GM12891 (cell line): ENCODE results near the gene IL17B.

Experiments
- DNase-seq: peaks from one replicate; pipeline ENCODE4 v3.0.0; 2011; ENCODE audit warnings: low spot score; ENCODE audit not compliant: insufficient read length
- FAIRE-seq: peaks from 2 replicates; lab custom pipeline; 2011; peaks lifted over from hg19 to GRCh38; lab: Jason Lieb, UNC
- PAX5 ChIP-seq: IDR thresholded peaks from 2 replicates; pipeline ENCODE4 v1.6.1; 2011; ENCODE audit warnings: low read length, moderate library complexity, mild to moderate bottlenecking; ENCODE audit not compliant: insufficient read depth, severe bottlenecking
- POLR2A ChIP-seq: IDR thresholded peaks from 2 replicates; pipeline ENCODE4 v1.6.1; 2011; ENCODE audit warnings: low read depth, low read length, control low read depth
- POLR2AphosphoS5 ChIP-seq: IDR thresholded peaks from 2 replicates; pipeline ENCODE4 v1.6.1; 2011; ENCODE audit warnings: low read depth, low read length, control low read depth
- POU2F2 ChIP-seq: IDR thresholded peaks from 2 replicates; pipeline ENCODE4 v1.6.1; 2011; ENCODE audit warnings: low read depth, mild to moderate bottlenecking, control low read depth, low read length, moderate library complexity
- SPI1 ChIP-seq: IDR thresholded peaks from 2 replicates; pipeline ENCODE4 v1.6.1; 2011; ENCODE audit warnings: low read depth, low read length, control low read depth
- TAF1 ChIP-seq: IDR thresholded peaks from 2 replicates; pipeline ENCODE4 v1.6.1; 2011; ENCODE audit warnings: low read depth, low read length, control low read depth

IL17B gene

DNA sequence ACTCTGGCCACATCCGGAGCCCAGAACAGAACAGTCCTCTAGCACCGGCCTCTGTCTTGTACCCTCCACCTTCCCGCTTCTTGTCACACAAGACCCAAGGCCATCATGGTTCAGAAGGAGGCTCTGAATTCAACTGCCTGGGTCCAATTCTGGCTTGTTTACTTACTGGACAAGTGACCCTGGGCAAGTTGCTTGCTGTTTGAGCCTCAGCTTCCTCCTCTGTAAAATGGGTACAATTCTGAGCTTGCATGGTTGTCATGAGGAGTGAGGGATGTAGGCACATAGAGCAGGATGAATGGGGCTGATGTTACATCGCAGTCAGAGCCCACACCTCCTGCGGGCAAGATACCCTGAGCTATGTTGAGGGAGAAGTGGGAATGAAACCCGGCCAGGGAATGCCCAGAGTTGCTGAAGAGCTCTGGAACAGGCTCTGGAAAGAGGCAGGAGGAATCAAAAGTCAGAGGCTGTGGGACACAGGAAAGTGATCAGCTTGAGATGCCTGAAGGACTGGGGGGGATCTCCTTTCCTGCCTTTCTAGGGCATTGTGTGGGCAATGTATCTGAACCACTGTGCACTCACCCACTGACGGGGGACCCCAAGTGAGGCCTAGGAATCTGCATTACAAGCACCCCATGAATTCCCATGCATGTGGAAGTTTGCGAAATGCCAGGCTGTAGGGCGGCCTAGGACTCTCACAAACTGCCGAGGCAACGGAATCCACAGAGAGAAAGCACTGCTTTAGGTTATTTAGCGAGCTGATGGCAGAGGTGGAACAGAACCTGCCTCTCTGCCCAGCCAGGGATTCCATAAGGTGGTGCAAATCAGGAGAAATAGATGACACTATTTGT is 29.4 kb upstream of the IL17B start:
- no peak for FAIRE-seq

GRCh38 chr5:149407323-149408251 is 28.5 kb upstream of the IL17B start:
- TF ChIP-seq POU2F2 (no peak), TAF1 (no peak)
- FAIRE-seq (no peak), DNase-seq (no peak)

More for the DNA sequence above, 29.4 kb upstream of the IL17B start:
- TF ChIP-seq POU2F2 (no peak), POLR2A (no peak), PAX5 (no peak), SPI1 (no peak), POLR2AphosphoS5 (no peak), TAF1 (no peak)
- no peak for DNase-seq

DNA sequence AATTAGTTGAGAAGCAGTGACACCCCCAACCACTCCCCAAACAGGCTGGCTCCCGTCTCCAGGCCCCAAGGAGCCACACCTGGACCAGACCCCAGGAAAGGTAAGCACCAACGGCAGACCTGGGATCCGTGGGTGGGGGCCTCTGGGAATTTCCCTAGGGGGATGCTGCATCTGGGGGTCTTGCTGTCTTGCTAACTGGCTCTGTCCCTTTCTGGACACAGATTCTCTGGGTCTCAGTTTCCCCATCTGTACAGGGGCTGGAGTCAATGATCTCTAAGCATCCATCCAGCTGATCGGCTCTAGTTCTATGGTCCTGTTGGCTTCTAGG is 27.9 kb upstream of the IL17B start:
- no peak for TF ChIP-seq POU2F2
- TF ChIP-seq TAF1: no peak
- TF ChIP-seq SPI1: no peak
- TF ChIP-seq POLR2AphosphoS5: no peak
- TF ChIP-seq PAX5: no peak
- TF ChIP-seq POLR2A: no peak
- no peak for DNase-seq
- no peak for FAIRE-seq

- FAIRE-seq (no peak), DNase-seq (no peak)
- TF ChIP-seq PAX5 (no peak), POU2F2 (no peak), POLR2A (no peak), TAF1 (no peak), POLR2AphosphoS5 (no peak), SPI1 (no peak)
Observed at GRCh38 chr5:149406203-149406978, 27.3 kb upstream of the IL17B start.

DNA sequence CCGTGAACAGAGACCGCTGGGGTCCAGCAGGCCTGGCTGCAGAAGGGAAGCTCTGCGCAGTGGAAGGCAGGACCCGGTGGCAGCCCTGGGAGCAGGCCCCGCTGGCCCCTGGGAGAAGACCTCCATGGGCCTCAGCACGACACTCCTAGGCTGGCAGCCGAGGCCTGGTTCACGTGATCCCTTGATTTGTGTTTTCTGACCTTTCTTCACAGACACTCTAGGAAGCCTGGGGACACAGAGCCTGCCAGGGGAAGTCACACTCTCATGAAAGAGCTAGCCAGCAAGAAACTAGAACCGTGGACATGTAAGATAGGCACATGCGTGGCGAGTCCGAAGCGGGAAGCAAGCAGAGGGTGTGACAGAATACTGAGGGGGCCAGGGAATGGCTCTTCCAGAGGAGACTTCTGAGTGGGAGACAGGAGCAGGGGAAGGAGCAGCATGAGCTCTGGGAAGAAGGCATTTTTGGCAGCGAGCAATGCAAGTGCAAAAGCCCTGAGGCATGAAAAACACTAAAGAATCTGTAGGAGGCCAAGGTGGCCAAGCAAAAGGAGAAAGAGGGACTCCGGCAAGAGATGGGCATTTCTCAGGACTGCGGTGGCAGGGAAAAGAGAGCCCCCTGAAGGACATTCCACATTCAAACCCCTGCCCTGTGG is 26.6 kb upstream of the IL17B start:
- FAIRE-seq: no peak
- no peak for TF ChIP-seq POLR2A
- no peak for TF ChIP-seq POLR2AphosphoS5
- no peak for TF ChIP-seq PAX5
- DNase-seq: no peak

GRCh38 chr5:149404746-149405549 is 25.9 kb upstream of the IL17B start:
- DNase-seq (no peak), FAIRE-seq (no peak)
- TF ChIP-seq TAF1: no peak
- no peak for TF ChIP-seq POU2F2
- TF ChIP-seq POLR2AphosphoS5: no peak
- TF ChIP-seq PAX5: no peak
- TF ChIP-seq POLR2A: no peak
- no peak for TF ChIP-seq SPI1

GRCh38 chr5:149403923-149404745 is 25.0 kb upstream of the IL17B start:
- no peak for DNase-seq
- TF ChIP-seq POLR2AphosphoS5: no peak
- no peak for TF ChIP-seq POLR2A
- TF ChIP-seq SPI1: no peak
- no peak for TF ChIP-seq POU2F2
- TF ChIP-seq TAF1: no peak
- TF ChIP-seq PAX5: no peak
- FAIRE-seq: no peak

GRCh38 chr5:149402291-149402690 is 23.2 kb upstream of the IL17B start:
- no peak for DNase-seq

More at GRCh38 chr5:149402291-149402690, 23.2 kb upstream of the IL17B start:
- no peak for TF ChIP-seq PAX5
- no peak for TF ChIP-seq POLR2AphosphoS5
- FAIRE-seq: no peak
